ENCODE measurements around the gene FGF14. TPM values are rescaled to one million over a fixed set of nuclear protein-coding genes. Genes with fewer than 3 reads are reported as not detected.

The FGF14 gene
- total RNA-seq, 3 donors from 2014 or later, result 0.43 to 2.5 (median 0.70) TPM

DNA sequence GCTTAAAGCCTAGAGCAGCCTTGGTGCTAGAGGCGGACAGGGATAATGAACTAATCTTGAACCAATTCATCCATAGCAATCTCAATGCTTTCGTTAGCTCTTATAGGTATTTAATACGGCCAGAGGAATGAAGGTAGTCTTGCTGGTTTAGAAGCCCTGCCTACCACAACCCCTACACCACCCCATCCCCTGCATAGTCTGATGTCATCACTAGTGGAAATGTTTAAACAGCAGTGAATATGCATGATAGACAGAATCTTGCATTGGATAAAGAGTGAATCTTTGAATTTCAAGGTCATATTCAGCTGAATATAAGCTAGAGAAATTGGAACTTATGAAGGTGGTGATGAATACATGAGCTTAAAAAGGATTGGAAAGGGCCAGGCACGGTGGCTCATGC, 627.5 kb downstream of the FGF14 start:
- TF ChIP-seq, protein P1, sequence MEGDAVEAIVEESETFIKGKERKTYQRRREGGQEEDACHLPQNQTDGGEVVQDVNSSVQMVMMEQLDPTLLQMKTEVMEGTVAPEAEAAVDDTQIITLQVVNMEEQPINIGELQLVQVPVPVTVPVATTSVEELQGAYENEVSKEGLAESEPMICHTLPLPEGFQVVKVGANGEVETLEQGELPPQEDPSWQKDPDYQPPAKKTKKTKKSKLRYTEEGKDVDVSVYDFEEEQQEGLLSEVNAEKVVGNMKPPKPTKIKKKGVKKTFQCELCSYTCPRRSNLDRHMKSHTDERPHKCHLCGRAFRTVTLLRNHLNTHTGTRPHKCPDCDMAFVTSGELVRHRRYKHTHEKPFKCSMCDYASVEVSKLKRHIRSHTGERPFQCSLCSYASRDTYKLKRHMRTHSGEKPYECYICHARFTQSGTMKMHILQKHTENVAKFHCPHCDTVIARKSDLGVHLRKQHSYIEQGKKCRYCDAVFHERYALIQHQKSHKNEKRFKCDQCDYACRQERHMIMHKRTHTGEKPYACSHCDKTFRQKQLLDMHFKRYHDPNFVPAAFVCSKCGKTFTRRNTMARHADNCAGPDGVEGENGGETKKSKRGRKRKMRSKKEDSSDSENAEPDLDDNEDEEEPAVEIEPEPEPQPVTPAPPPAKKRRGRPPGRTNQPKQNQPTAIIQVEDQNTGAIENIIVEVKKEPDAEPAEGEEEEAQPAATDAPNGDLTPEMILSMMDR (IDR thresholded peaks at IDR 0.05), result no peak
- DNase-seq (no peak), ATAC-seq (no peak)
- Histone ChIP-seq H3K36me3 (ENCODE audit: low read depth) (no peaks in the 10 kb centered on the region), H3K4me1 (ENCODE audit: low read depth) (no peaks in the 10 kb centered on the region), H3K9me3 (no peaks in the 10 kb centered on the region), H3K4me3 (no peak overlapping the region)
- intact Hi-C loops (cut with DNase I, micrococcal nuclease), result no loop called here

DNA sequence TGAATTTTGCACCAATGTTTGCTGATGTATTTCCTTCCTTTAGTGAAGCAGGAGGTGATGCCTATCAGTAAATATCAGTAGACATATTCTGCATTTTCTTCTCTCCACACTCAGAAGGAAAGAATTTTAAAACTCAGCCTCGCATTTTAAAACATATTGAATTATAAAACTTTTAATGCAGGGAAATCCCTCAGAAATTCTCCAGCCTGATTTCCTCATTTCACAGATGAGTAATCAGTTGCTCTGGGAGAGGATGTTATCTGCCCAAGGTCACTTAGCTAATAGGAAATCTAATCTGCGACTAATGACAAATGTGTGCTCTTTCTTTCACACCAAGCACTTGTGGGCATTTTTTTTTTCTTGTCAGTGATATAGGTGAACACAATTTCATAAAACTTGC, 628.8 kb downstream of the FGF14 start:
- Histone ChIP-seq H3K9me3 (no peaks in the 10 kb centered on the region), H3K36me3 (ENCODE audit: low read depth) (no peaks in the 10 kb centered on the region), H3K4me1 (ENCODE audit: low read depth) (no peaks in the 10 kb centered on the region), H3K4me3 (no peak overlapping the region)
- intact Hi-C loops (cut with DNase I, micrococcal nuclease), result no loop called here
- ATAC-seq (no peak), DNase-seq (no peak)
- TF ChIP-seq, protein P1 (IDR thresholded peaks at IDR 0.05), result no peak

DNA sequence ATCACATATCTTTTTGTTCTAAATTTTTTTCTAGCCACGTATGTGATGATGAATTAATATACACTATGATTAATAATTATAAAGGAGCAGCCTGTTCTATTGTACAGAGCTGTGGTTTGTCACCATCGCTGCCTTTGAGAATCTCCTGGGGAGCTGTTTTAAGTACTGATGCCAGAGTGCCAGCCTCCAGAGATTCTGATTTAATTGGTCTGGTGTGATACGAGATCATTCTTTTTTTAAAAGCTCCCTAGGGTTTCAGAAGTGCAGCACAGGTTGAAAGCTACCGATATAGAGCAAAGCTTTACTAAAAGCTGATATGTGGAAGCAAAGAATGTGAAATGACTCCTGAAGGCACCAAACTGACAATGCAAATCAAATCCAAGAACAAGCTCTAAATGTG, 634.7 kb downstream of the FGF14 start:
- Histone ChIP-seq H3K9me3 (no peaks in the 10 kb centered on the region), H3K4me3 (no peak overlapping the region), H3K36me3 (ENCODE audit: low read depth) (no peaks in the 10 kb centered on the region), H3K4me1 (ENCODE audit: low read depth) (no peaks in the 10 kb centered on the region)
- ATAC-seq, result no peak
- TF ChIP-seq, protein P1 (IDR thresholded peaks at IDR 0.05), result no peak
- intact Hi-C loops (cut with DNase I, micrococcal nuclease), result no loop called here
- no peak for DNase-seq

DNA sequence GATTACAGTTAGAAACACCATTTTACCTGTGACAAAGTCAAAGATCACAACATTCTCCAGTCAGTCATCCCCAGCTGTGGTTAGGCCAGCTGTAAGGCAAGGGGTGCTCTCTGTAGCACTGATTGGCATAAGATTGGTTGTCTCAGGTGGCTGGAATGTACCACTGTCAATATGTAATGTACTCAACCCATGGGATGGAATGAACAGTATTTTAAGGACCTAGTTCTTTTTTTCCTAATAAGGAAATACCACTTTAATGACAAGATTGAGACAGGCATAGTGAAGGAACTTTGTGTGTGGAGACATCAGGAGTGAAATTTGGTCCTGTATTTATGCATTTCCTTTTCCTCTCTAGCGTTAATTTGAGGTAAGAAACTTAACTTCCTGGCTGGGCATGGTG, 638.7 kb downstream of the FGF14 start:
- Histone ChIP-seq H3K9me3 (no peaks in the 10 kb centered on the region), H3K4me3 (no peak overlapping the region), H3K36me3 (ENCODE audit: low read depth) (no peaks in the 10 kb centered on the region), H3K4me1 (ENCODE audit: low read depth) (no peaks in the 10 kb centered on the region)
- TF ChIP-seq, protein P1 (IDR thresholded peaks at IDR 0.05), result no peak
- intact Hi-C loops (cut with DNase I, micrococcal nuclease), result no loop called here
- DNase-seq (no peak), ATAC-seq (no peak)

DNA sequence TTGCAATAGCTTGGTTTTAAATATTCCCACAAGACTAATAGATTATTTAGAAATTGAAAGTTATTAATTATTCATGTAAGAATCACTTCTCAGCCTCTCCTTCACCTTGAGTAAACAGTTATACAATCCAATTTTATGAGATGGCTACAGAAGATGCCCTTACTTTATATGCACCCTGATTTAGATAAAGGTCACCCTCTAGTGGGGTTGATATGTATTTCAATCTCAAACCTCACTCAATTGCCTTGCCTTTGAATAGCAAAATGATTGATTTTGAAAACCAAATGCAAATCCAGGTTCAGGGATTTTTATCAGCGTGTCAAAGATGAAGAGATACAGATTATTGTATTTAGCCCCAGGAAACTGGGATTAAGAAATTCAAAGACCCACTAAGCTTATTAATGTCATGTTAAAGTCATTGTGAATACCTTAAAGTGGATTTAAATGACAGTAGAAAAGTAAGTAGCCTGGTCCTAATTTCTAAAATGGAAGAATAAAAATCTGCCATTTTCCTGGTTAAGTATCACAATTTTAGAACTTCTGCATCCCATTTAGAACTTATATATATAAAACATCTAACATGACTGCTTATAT, 644.3 kb downstream of the FGF14 start:
- H3K36me3 ChIP-seq (ENCODE audit: low read depth), result no peaks in the 10 kb centered on the region
- no peak overlapping the region for H3K4me3 ChIP-seq
- TF ChIP-seq, protein P1 (IDR thresholded peaks at IDR 0.05), result no peak
- ATAC-seq (peak; percentile 70), DNase-seq (no peak)
- no peaks in the 10 kb centered on the region for H3K9me3 ChIP-seq
- H3K4me1 ChIP-seq (ENCODE audit: low read depth), result no peaks in the 10 kb centered on the region
- intact Hi-C loops (cut with DNase I, micrococcal nuclease), result loop anchor here in 1 of 2 donors (10.0 kb wide), 1 partner anchor 243 kb away; no protein-coding TSS in a partner anchor
